ENCODE measurements around the gene SCFD2. TPM values are rescaled to one million over a fixed set of nuclear protein-coding genes. Genes with fewer than 3 reads are reported as not detected.

The SCFD2 gene
- total and polyA plus RNA-seq, 8 donors = 11.4 to 26.6 (median 13.7) TPM

Other genes with a start within 250 kb of the SCFD2 start
- gene FIP1L1, start 11.6 kb upstream of the SCFD2 start, total RNA-seq = 10 to 100 TPM; 29.8 to 39.6 TPM
- gene FIP1L1, start 11.6 kb upstream of the SCFD2 start, polyA plus RNA-seq (ENCODE audit: insufficient read length in 6 of 6) = 100 to 1,000 TPM in 1 of 6 donors, 10 to 100 TPM in 5; 81.7 to 106 (median 85.9) TPM
- 1 to 10 TPM; 2.5 TPM for gene LNX1, start 225.4 kb upstream of the SCFD2 start, total RNA-seq
- gene LNX1, start 225.4 kb upstream of the SCFD2 start, polyA plus RNA-seq (ENCODE audit: insufficient read length in 6 of 6) = 1 to 10 TPM; 3.4 to 4.4 (median 4.0) TPM

All from left lung (tissue), 8 donors.